EH (cell line): ENCODE measurements around the gene AUTS2.

Experiments used
- DNase-seq: peaks from one replicate; pipeline ENCODE4 v3.0.0-alpha.2; 2015; ENCODE audit warnings: low read depth

The AUTS2 gene

DNA sequence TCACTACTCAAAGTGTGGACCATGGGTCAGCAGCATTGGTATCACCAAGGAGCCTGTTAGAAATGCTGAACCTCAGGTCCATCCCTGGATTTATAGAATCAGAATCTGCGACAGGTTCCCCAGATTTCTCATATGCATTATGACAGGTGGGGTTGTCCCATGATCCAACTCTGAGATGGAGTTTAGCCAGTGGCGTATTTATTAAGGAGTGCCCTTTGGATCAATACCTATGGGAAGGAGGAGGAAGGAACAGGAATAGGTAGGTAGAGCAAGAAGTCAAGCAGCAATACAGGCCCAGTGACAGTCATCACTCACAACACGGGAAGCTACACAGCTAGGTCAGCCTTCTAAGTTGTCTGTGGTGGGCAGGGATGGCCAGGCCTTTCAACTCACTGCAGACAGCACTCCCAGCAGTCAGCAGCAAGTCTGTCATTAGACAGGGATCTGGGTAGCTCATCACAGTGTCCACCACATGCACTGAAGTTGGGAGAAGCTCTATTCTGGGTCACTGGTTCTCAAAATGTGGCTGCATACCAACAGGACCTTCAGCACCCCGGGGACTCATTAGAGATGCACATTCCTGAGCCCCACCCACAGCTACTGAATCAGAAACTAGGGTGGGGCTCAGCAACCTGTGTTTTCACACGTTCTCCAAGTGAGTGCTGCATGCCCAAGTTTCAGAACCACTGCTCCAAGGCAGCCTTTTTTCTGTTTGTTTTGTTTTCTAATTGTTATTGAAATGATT is 1001.3 kb downstream of the AUTS2 start:
- no peak for DNase-seq

DNA sequence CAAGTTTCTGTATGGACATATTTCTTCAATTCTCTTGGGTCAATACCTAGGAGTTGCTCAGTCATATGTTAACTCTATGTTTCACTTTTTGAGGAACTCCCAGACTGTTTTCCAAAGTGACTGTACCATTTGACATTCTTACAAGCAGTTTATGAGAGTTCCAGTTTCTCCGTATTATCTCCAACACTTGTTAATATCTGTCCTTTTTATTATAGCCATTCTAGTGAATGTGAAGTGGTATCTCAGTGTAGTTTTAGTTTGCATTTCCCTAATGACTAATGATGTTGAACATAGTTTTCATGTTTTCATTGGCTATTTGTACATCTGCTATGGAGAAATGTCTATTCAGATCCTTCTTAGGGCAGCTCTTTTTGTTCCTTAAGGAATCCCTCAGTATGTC is 1002.7 kb downstream of the AUTS2 start:
- DNase-seq: no peak

DNA sequence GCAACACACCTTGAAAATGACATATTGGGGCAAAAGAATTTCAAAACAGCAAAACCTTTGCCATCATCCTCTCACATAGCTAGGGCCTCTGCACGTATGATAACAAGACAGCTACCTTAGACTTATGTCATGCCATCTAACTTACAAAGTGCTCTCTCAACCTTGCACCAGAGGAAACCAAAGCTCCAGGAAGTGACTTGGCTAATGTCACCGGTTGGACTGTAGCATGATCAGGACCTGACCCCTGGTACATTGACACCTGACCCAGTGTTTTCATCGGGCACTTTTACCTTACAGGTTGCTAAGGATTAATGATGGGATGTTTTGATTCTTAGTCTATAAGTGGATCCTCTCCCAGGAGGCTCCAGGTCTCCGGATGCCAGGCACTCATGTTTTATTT is 1003.8 kb downstream of the AUTS2 start:
- no peak for DNase-seq

- no peak for DNase-seq
Observed at GRCh38 chr7:70607281-70607680, 1009.0 kb downstream of the AUTS2 start.

- no peak for DNase-seq
Observed at GRCh38 chr7:70607759-70608158, 1009.5 kb downstream of the AUTS2 start.

DNA sequence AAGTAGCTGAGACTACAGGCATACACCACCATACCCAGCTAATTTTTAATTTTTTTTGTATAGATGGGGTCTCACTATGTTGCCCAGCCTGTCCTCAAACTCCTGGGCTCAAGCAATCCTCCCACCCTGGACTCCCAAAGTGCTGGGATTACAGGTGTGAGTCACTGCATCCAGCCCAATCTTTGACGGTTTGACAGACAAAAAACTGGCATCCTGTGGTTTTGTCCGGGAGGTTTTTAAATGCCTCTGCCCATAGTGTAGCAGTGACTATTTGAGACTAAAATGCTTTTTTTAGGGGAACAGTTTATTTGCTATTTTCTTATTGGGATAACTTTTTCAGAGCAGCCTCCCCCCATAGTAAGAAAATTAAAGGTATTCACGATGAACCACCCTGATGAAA is 1010.0 kb downstream of the AUTS2 start:
- no peak for DNase-seq

DNA sequence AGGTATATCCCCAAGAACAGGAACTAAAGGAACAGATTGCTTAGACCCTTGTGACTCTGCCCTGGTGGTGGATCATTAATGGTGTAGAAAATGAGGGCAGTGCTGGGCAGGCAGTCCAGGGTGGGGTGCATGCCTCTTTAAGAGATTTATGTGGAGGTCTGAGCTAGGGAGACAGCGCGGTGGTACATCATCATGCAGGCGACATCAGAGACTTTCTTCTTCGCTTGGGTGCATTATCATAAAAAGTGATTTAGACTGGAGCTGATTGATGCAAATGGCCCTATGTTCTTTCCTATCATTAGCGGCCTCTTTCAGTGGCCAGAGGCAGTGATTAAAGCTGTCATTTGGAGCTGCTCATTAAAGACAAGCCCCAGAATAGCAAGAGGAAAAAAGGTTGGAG is 1014.5 kb downstream of the AUTS2 start:
- DNase-seq: no peak

GRCh38 chr7:70614237-70615045 is 1016.2 kb downstream of the AUTS2 start:
- peak; percentile 52 for DNase-seq

GRCh38 chr7:70615066-70615606 is 1016.9 kb downstream of the AUTS2 start:
- DNase-seq: no peak

GRCh38 chr7:70616211-70616610 is 1017.9 kb downstream of the AUTS2 start:
- DNase-seq: no peak

DNA sequence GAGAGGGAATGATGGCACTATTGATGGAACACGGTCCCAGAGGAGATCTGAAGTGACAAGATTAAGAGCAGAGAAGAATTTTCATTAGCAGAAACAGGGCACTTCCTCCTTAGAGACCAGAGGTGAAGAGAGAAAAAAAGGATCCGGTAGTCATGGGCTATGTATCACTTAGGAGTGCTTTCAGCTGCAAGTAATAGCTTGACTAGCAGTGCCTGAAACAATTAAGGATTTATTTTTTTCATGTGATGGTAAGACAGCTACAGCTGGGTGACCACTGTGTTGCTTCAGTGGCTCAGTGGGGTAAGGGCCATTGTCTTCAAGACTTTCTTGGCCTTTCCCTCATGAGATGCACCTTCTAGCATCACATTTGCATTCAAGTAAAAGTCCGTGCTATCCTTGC is 1018.5 kb downstream of the AUTS2 start:
- DNase-seq: no peak

DNA sequence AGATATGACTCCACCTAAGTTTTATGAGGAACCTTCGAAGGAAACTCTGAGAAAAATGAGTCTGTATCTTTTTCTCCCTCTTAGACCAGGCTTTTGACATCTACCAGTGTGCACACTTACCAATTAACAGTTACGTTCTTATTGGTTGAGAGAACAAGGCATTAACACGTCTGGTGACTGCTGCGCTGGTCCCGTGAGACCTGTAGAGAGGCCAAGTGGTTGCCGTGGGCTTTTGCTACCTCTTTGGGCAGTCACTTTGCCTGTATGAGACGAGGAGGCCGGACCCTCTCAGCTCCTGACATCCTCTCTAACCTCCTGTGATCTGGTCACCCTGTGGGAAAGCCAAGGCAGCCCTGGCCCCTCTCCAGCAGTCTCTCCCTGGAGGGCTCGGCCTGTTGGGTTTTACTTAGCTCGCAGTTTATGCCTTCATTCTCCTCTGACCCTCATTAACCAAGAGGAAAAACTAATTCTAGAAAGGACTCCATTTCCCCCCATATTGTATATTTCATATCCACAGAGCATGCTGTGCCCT is 1019.8 kb downstream of the AUTS2 start:
- no peak for DNase-seq

GRCh38 chr7:70619130-70619529 is 1020.9 kb downstream of the AUTS2 start:
- no peak for DNase-seq

GRCh38 chr7:70619659-70620058 is 1021.4 kb downstream of the AUTS2 start:
- DNase-seq: no peak

DNA sequence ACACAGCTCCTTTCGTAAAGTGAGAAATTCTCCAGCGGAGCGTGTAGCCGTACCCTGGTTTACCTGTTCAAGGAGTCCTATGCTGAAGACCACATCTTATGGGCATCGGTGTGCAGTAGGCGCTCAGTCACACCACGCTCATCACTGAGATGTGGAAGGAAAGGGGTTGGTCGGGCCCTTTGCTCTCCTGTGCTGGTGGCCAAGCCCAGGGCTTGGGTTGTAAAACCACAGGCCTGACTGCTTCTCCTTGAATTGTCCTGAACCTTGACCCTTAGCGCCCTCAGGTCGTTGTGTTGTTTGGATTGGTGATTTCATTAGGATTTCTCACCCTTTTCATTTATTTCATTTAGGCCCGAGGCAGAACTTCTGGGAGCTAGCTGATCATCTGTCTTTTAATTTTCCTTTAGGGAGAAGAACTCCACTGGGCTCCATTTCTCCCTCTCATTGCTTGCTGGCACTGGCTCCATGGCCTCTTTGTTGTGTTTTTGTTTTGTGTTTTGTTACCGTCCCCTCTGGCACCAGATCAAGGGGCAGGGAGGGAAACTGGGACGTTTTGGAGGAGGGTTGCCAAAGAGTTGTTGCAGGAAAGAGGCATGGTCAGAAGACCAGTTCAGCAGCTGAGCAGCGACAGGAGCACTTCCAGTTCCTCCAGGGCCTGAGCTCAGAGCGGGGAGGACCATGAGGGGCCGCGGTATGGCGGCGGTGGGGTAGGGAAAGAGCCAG is 1022.2 kb downstream of the AUTS2 start:
- DNase-seq: no peak

GRCh38 chr7:70621954-70622600 is 1023.8 kb downstream of the AUTS2 start:
- DNase-seq: no peak

GRCh38 chr7:70622936-70623335 is 1024.7 kb downstream of the AUTS2 start:
- no peak for DNase-seq

GRCh38 chr7:70624500-70625103 is 1026.3 kb downstream of the AUTS2 start:
- DNase-seq: no peak

DNA sequence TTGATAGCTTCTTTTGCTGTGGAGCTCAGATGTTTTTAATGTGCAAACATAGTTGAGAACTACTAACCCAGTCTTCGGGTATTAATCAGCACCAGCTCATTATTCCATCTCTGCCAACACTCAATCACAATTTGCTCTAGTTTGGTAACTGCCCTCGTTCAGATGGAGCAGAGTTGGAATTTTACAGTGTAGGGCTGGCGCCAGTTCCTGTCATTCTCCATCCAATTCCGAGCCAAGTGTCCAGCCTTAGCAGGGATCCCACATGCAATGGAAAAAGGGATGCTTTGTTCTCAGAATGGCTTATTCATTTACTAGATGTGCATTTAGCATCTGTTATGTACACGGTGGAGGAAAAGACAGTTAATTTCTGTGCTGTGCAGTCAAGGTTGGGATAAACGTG is 1029.2 kb downstream of the AUTS2 start:
- DNase-seq: no peak

DNA sequence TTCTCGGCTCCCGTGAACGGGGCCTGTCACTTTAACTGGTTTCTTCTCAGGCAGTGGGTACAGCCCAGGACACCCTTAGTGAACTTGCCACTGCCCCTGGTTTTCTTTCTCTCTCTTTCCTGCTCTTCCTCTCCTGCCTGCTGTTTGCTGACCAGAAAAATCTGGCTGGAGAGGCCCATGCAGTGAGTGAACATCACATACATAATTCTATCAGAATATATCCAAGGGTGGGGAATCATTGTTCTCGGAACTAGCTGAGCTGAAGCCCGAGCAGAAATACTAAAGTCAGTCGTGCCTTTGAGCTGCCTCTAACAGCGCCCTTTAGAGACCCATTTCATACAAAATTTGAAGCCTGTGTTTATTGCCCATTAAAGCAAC is 1032.2 kb downstream of the AUTS2 start:
- DNase-seq: no peak

DNA sequence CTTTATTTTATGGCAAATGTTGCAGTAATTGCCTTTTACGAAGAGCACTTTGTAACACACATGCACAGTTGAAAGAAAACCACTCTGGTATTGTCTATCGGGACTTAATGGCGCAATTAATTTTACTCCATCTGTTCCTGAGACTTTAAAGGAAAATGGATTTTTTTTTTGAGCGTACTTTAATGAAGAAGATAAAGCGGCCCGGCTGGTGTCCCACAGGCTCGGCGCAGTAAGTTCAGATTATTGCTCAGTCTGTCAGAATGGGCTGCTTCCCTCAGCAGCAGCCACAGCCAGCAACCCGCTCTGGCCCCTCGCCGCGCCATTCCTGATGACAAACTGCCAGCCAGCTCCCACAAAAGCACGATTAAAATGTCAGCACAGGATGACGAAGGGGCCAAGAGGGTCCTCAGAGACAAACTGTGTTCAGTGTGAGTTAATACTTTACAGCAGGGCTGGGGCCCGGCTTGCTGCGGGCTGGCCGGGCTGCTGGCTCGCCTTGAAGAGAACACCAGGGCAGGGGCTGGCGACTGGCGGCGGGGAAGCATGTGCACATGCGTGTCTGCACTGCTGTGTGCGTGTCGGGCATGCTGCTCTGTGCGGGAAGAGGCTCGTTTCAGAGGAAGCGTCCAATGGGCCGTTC is 1032.7 kb downstream of the AUTS2 start:
- peak; percentile 60 for DNase-seq
